Adipocyte (in vitro differentiated cells): Measurements from ENCODE around the gene C2orf66.

Source experiments
- DNase-seq: peaks from one replicate; pipeline ENCODE4 v3.0.0-alpha.2; 2015; ENCODE audit warnings: low read depth
- H3K27me3 ChIP-seq: replicated peaks from 2 replicates; pipeline ENCODE4 v1.7.0; 2013; ENCODE audit warnings: mild to moderate bottlenecking, low read length, moderate library complexity; ENCODE audit not compliant: control insufficient read depth, insufficient read depth
- H3K36me3 ChIP-seq: 2 replicates; pipeline ENCODE4 v1.7.0; 2013; ENCODE audit warnings: low read length, mild to moderate bottlenecking, moderate library complexity; ENCODE audit not compliant: control insufficient read depth, insufficient read depth, severe bottlenecking
- H3K4me1 ChIP-seq: 2 replicates; pipeline ENCODE4 v1.7.0; 2013; ENCODE audit warnings: mild to moderate bottlenecking, low read length, moderate library complexity; ENCODE audit not compliant: control insufficient read depth, insufficient read depth
- H3K4me3 ChIP-seq: 2 replicates; pipeline ENCODE4 v1.7.0; 2013; ENCODE audit warnings: mild to moderate bottlenecking, low read length, moderate library complexity
- H3K9ac ChIP-seq: 2 replicates; pipeline ENCODE4 v1.7.0; 2013; ENCODE audit warnings: mild to moderate bottlenecking, low read length, moderate library complexity
- H3K9me3 ChIP-seq: 2 replicates; pipeline ENCODE4 v1.7.0; 2013; ENCODE audit warnings: mild to moderate bottlenecking, low read length, moderate library complexity; ENCODE audit not compliant: control insufficient read depth

C2orf66 gene

DNA sequence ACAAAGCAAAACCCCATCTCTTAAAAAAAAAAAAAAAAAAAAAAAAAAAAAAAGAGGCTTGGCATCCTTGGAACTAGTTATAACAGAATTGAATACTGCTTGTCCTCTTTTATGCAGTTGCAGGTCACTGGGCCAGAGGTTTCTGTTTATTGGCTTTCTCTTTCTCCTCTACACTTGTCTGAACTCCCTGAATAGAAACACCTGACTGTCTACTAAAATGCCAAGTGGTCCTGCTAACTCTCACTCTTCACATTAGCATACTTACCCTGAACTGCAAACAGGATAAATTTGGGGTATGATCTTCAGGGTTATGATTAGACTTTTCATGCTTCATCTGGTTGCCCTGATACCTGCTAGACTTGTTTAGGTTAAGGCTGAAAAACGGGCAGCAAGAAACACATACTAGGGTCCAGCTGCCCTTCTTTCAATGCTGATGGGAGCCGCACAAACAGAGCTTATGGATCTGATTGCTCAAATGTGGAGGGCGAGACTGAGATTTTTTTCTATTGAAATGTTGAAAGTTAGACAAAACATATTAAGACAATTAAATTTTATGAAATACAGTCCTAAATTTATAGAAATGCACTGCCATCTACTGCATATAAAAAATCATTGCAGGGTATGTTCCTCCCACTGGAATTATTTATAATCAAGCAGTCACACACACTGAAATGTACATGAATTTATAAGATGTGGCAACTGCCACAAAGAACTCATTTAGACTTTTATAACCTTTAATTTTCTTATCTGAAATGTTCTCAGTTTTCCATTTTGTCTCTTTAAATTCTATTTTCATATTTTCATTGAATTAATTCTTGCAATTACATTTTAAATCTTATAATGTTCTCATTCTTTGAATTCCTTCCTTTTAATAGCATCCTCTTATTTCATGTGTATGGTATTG is 50.4 kb downstream of the C2orf66 start:
- DNase-seq, result peak; percentile 82
- peaks cover 17% of the 10 kb centered on the region for H3K36me3 ChIP-seq
- peaks cover 4% of the 10 kb centered on the region for H3K4me1 ChIP-seq
- no peak overlapping the region for H3K4me3 ChIP-seq
- H3K9me3 ChIP-seq, result peaks cover 4% of the 10 kb centered on the region
- H3K9ac ChIP-seq, result no peak overlapping the region
- H3K27me3 ChIP-seq, result no peaks in the 10 kb centered on the region
